ENCODE measurements around the gene GLP1R.
A peak's percentile ranks its signal among the peaks of the same experiment; 100 is the strongest.

The GLP1R gene

GRCh38 chr6:39048481-39049399 is at the start of gene GLP1R:
GLP1R (plus strand) TSS chr6:39048781; CDS start chr6:39048841, 60 bp downstream.
- no peak within 1 kb of the TSS for H3K4me3 ChIP-seq (replicated peaks in 1 of 2; ENCODE audit: low read depth in 2 of 2, low read length in 2 of 2)
- DNase-seq (ENCODE audit: low read depth in 2 of 2): no peak
- TF ChIP-seq CTCF (IDR thresholded peaks at IDR 0.05; ENCODE audit: low read depth, low read length): no peak

GRCh38 chr6:39003072-39003471 is 45.5 kb upstream of the GLP1R start:
- TF ChIP-seq CTCF (IDR thresholded peaks at IDR 0.05; ENCODE audit: low read depth, low read length): peak; percentile 15
- no peak overlapping the region for H3K4me3 ChIP-seq (replicated peaks in 1 of 2; ENCODE audit: low read depth in 2 of 2, low read length in 2 of 2)
- peak; percentile 3 to 5 for DNase-seq (ENCODE audit: low read depth in 2 of 2)

- DNase-seq (ENCODE audit: low read depth in 2 of 2): no peak
- TF ChIP-seq CTCF (IDR thresholded peaks at IDR 0.05; ENCODE audit: low read depth, low read length): no peak
- no peak overlapping the region for H3K4me3 ChIP-seq (replicated peaks in 1 of 2; ENCODE audit: low read depth in 2 of 2, low read length in 2 of 2)
These were observed 45.1 kb upstream of the GLP1R start for GRCh38 chr6:39003492-39003891.

GRCh38 chr6:39004801-39005200 is 43.8 kb upstream of the GLP1R start:
- no peak overlapping the region for H3K4me3 ChIP-seq (replicated peaks in 1 of 2; ENCODE audit: low read depth in 2 of 2, low read length in 2 of 2)
- TF ChIP-seq CTCF (IDR thresholded peaks at IDR 0.05; ENCODE audit: low read depth, low read length): no peak
- DNase-seq (ENCODE audit: low read depth in 2 of 2): no peak

GRCh38 chr6:39005774-39006173 is 42.8 kb upstream of the GLP1R start:
- no peak for TF ChIP-seq CTCF (IDR thresholded peaks at IDR 0.05; ENCODE audit: low read depth, low read length)
- no peak overlapping the region for H3K4me3 ChIP-seq (replicated peaks in 1 of 2; ENCODE audit: low read depth in 2 of 2, low read length in 2 of 2)
- no peak for DNase-seq (ENCODE audit: low read depth in 2 of 2)

GRCh38 chr6:39007575-39007974 is 41.0 kb upstream of the GLP1R start:
- no peak for DNase-seq (ENCODE audit: low read depth in 2 of 2)
- H3K4me3 ChIP-seq (replicated peaks in 1 of 2; ENCODE audit: low read depth in 2 of 2, low read length in 2 of 2): no peak overlapping the region
- no peak for TF ChIP-seq CTCF (IDR thresholded peaks at IDR 0.05; ENCODE audit: low read depth, low read length)
